ENCODE measurements around the gene NEK1.
"Not testable (repeated sequence)": the region's sequence is repeated elsewhere in the genome, so short reads cannot be mapped to it uniquely, and the experiment has no call there.

NEK1 gene

GRCh38 chr4:169628579-169628978, 16.2 kb upstream of the NEK1 start:
- DNase-seq (ENCODE audit: low read depth) = no peak

GRCh38 chr4:169627307-169627706, 14.9 kb upstream of the NEK1 start:
- DNase-seq (ENCODE audit: low read depth) = no peak

- DNase-seq (ENCODE audit: low read depth) = no peak
Observed at GRCh38 chr4:169626331-169627282, 14.2 kb upstream of the NEK1 start.

GRCh38 chr4:169625886-169626285, 13.5 kb upstream of the NEK1 start:
- no peak for DNase-seq (ENCODE audit: low read depth)

- not testable (repeated sequence) for DNase-seq (ENCODE audit: low read depth)
Observed at GRCh38 chr4:169624012-169624411, 11.6 kb upstream of the NEK1 start.

GRCh38 chr4:169622566-169622965, 10.2 kb upstream of the NEK1 start:
- no peak for DNase-seq (ENCODE audit: low read depth)

GRCh38 chr4:169621731-169622492, 9.5 kb upstream of the NEK1 start:
- no peak for DNase-seq (ENCODE audit: low read depth)

- DNase-seq (ENCODE audit: low read depth) = no peak
Observed at GRCh38 chr4:169620880-169621248, 8.5 kb upstream of the NEK1 start.

GRCh38 chr4:169619958-169620879, 7.8 kb upstream of the NEK1 start, which contains the start of gene CLCN3:
CLCN3 (plus strand) TSS chr4:169620578; CDS start chr4:169635929, 15,351 bp downstream.
- DNase-seq (ENCODE audit: low read depth) = peak; percentile 81

GRCh38 chr4:169619518-169619957, 7.2 kb upstream of the NEK1 start:
- no peak for DNase-seq (ENCODE audit: low read depth)

GRCh38 chr4:169618986-169619385, 6.6 kb upstream of the NEK1 start:
- no peak for DNase-seq (ENCODE audit: low read depth)

GRCh38 chr4:169618286-169618685, 5.9 kb upstream of the NEK1 start:
- no peak for DNase-seq (ENCODE audit: low read depth)

- DNase-seq (ENCODE audit: low read depth) = no peak
Observed at GRCh38 chr4:169617306-169617705, 4.9 kb upstream of the NEK1 start.

GRCh38 chr4:169616846-169617245, 4.5 kb upstream of the NEK1 start:
- no peak for DNase-seq (ENCODE audit: low read depth)

- no peak for DNase-seq (ENCODE audit: low read depth)
Observed at GRCh38 chr4:169615467-169616106, 3.2 kb upstream of the NEK1 start.

- DNase-seq (ENCODE audit: low read depth) = peak; percentile 52
Observed at GRCh38 chr4:169612871-169613859, 782 bp upstream of the NEK1 start.

GRCh38 chr4:169611157-169611556, 1.2 kb downstream of the NEK1 start:
- no peak for DNase-seq (ENCODE audit: low read depth)

- no peak for DNase-seq (ENCODE audit: low read depth)
Observed at GRCh38 chr4:169604903-169605331, 7.5 kb downstream of the NEK1 start.

GRCh38 chr4:169604131-169604900, 8.1 kb downstream of the NEK1 start:
- no peak for DNase-seq (ENCODE audit: low read depth)

Data from activated gamma-delta T cell treated with anti-CD3 and anti-CD28 coated beads, Interleukin-2, amount 50 U/mL, for 16 hours (primary cell).